Fibroblast of lung (primary cell): Measurements from ENCODE around the gene NAXE. TPM values are rescaled to one million over a fixed set of nuclear protein-coding genes. Genes with fewer than 3 reads are reported as not detected.

ENCODE experiments used
- DNase-seq, 2 donors: peaks; one replicate each; pipeline versions ENCODE4 v3.0.0 to v3.0.0-alpha.2; 2010; ENCODE audit warnings: low read depth in 2 of 2
- H2AFZ ChIP-seq: 2 replicates; pipeline ENCODE4 v1.5.1; 2012; ENCODE audit warnings: low read length, control low read depth, inconsistent platforms
- H3K27ac ChIP-seq: 2 replicates; pipeline ENCODE4 v1.5.1; 2011; ENCODE audit warnings: low read length, control low read depth; ENCODE audit not compliant: insufficient read depth
- H3K27me3 ChIP-seq: 2 replicates; pipeline ENCODE4 v1.5.1; 2011; ENCODE audit warnings: mild to moderate bottlenecking, low read length; ENCODE audit not compliant: control insufficient read depth, insufficient read depth
- H3K36me3 ChIP-seq: 2 replicates; pipeline ENCODE4 v1.5.1; 2011; ENCODE audit warnings: low read length; ENCODE audit not compliant: control insufficient read depth, insufficient read depth
- H3K4me1 ChIP-seq: 2 replicates; pipeline ENCODE4 v1.5.1; 2011; ENCODE audit warnings: low read length; ENCODE audit not compliant: control insufficient read depth, insufficient read depth; ENCODE audit errors: extremely low read depth
- H3K4me2 ChIP-seq: 2 replicates; pipeline ENCODE4 v1.5.1; 2011; ENCODE audit warnings: low read length, control low read depth; ENCODE audit not compliant: insufficient read depth; ENCODE audit errors: extremely low read depth
- H3K4me3 ChIP-seq, 4 experiments: fragments of 200-600 bp in 1 of 4; sonication (generic) in 1 of 4; replicated peaks in 1 of 4; 2 replicates each; pipeline ENCODE4 v1.5.1; 2011 to 2016; ENCODE audit warnings: low read length in 4 of 4, low read depth in 3 of 4, mild to moderate bottlenecking in 3 of 4, control low read depth in 2 of 4, inconsistent platforms in 1 of 4, mixed read lengths in 1 of 4; ENCODE audit not compliant: insufficient read depth in 1 of 4; ENCODE audit errors: control extremely low read depth in 1 of 4
- H3K79me2 ChIP-seq: 2 replicates; pipeline ENCODE4 v1.5.1; 2012; ENCODE audit warnings: mild to moderate bottlenecking, low read length, inconsistent platforms; ENCODE audit not compliant: control insufficient read depth, insufficient read depth
- H3K9ac ChIP-seq: 2 replicates; pipeline ENCODE4 v1.5.1; 2011; ENCODE audit warnings: mild to moderate bottlenecking, low read length, control low read depth; ENCODE audit not compliant: insufficient read depth
- H3K9me3 ChIP-seq: 2 replicates; pipeline ENCODE4 v1.5.1; 2012; ENCODE audit warnings: low read depth, low read length; ENCODE audit not compliant: control insufficient read depth, insufficient read depth
- H4K20me1 ChIP-seq: 2 replicates; pipeline ENCODE4 v1.5.1; 2011; ENCODE audit warnings: low read length; ENCODE audit not compliant: control insufficient read depth, insufficient read depth; ENCODE audit errors: extremely low read depth
- EZH2 ChIP-seq: IDR thresholded peaks from 2 replicates; pipeline ENCODE4 v1.5.1; 2012; ENCODE audit warnings: low read length, control low read depth, mild to moderate bottlenecking; ENCODE audit errors: missing control alignments
- polyA plus RNA-seq, 2 donors: library from polyadenylated mRNA; depleted of rRNA in 1 of 2; stranded (reverse) in 1 of 2; unstranded in 1 of 2; fragments of >200 nt; gene quantifications; 2 replicates each; pipeline ENCODE4 v1.2.1, GENCODE V29; 2011 to 2012; ENCODE audit warnings: missing spikeins in 1 of 2
- total RNA-seq: library from RNA; depleted of rRNA; stranded (reverse); fragments of >200 nt; gene quantifications from 2 replicates; pipeline ENCODE4 v1.2.1, GENCODE V29; 2014
- TF ChIP-seq, protein P1 (sequence below), 2 donors: IDR thresholded peaks in 1 of 2; conservative IDR thresholded peaks in 1 of 2; 1 replicate in 1 of 2; 2 replicates in 1 of 2; pipeline ENCODE4 v1.5.1; 2011 to 2012; ENCODE audit warnings: low read length in 2 of 2, control low read depth in 1 of 2, inconsistent platforms in 1 of 2, low read depth in 1 of 2, mild to moderate bottlenecking in 1 of 2

Gene NAXE
- total and polyA plus RNA-seq, 2 donors (not counting 1 experiment from before 2014, with no cell fraction given) = 41.6 to 64.4 TPM

DNA sequence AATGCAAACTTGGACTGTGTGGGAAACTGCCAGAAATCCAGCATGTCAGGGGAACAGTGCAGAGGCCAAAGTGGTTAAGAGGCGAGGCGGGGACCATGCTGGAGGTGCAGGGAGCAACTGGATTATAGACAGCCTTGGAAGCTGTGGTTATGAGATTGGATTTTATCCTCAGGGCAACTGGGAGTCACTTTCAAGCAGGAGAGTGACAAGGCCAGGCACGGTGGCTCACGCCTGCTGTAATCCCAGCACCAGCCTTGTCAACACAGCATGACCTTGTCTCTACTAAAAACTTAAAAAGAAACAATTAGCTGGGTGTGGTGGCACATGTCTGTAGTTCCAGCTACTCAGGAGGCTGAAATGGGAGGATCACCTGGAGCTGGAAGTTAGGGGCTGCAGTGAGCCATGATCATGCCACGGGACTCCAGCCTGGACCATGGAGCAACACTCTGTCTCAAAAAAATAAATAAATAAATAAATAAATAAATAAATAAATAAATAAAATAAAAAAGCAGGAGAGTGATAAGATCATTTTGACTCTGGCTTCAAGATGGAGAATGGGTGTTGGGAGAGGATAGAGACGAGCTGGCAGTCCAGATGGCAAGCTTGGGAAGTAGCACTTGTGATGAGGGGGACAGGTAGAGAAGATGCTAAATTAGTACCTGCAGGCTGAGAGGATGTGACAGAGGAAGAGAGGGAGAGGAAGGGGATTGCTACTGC is 31.2 kb downstream of the NAXE start:
- Histone ChIP-seq H4K20me1 (no peaks in the 10 kb centered on the region), H3K4me1 (no peaks in the 10 kb centered on the region), H3K79me2 (no peaks in the 10 kb centered on the region), H3K4me3 (no peak overlapping the region), H3K9me3 (no peaks in the 10 kb centered on the region), H3K4me2 (no peak overlapping the region), H3K9ac (no peak overlapping the region), H3K27ac (no peak overlapping the region), H3K36me3 (no peaks in the 10 kb centered on the region), H2AFZ (no peak overlapping the region), H3K27me3 (peaks cover 62% of the 10 kb centered on the region)
- TF ChIP-seq EZH2 = peak; percentile 73
- TF ChIP-seq, protein P1, sequence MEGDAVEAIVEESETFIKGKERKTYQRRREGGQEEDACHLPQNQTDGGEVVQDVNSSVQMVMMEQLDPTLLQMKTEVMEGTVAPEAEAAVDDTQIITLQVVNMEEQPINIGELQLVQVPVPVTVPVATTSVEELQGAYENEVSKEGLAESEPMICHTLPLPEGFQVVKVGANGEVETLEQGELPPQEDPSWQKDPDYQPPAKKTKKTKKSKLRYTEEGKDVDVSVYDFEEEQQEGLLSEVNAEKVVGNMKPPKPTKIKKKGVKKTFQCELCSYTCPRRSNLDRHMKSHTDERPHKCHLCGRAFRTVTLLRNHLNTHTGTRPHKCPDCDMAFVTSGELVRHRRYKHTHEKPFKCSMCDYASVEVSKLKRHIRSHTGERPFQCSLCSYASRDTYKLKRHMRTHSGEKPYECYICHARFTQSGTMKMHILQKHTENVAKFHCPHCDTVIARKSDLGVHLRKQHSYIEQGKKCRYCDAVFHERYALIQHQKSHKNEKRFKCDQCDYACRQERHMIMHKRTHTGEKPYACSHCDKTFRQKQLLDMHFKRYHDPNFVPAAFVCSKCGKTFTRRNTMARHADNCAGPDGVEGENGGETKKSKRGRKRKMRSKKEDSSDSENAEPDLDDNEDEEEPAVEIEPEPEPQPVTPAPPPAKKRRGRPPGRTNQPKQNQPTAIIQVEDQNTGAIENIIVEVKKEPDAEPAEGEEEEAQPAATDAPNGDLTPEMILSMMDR (conservative IDR thresholded peaks at IDR 0.05 in 1 of 2, IDR thresholded peaks at IDR 0.05 in 1 of 2; ENCODE audit: low read depth in 1 of 2, low read length in 2 of 2) = no peak
- no peak for DNase-seq

DNA sequence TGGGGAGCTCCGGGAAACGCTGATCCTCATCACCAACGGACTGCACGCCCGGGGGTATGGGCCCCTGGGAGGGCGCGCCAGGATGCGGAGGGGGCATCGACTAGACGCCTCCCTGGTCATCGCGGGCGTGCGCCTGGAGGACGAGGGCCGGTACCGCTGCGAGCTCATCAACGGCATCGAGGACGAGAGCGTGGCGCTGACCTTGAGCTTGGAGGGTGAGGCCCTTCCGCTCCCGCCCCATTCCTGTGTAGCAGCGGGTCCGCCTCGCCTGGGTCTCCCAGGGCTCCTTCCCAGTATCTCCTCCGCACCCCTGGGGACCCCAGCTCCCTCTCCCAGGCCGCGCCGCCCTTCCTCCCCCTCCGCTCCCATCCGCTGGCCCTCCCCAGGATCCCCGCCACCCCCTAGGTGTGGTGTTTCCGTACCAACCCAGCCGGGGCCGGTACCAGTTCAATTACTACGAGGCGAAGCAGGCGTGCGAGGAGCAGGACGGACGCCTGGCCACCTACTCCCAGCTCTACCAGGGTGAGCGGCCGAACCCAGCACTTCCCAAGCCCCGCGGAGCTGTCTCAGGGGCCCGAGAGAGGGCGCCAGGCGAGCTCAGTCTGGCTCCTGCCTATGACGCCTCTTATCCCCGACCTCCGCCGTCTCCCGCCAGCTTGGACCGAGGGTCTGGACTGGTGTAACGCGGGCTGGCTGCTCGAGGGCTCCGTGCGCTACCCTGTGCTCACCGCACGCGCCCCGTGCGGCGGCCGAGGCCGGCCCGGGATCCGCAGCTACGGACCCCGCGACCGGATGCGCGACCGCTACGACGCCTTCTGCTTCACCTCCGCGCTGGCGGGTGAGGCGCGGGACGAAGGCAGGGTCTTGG is 32.6 kb downstream of the NAXE start:
- DNase-seq = peak; percentile 28 to 37
- Histone ChIP-seq H3K27me3 (peaks cover 60% of the 10 kb centered on the region), H4K20me1 (no peaks in the 10 kb centered on the region)

More for the DNA sequence above, 32.6 kb downstream of the NAXE start:
- no peaks in the 10 kb centered on the region for H3K79me2 ChIP-seq
- no peak overlapping the region for H3K27ac ChIP-seq
- TF ChIP-seq, protein P1 (conservative IDR thresholded peaks at IDR 0.05 in 1 of 2, IDR thresholded peaks at IDR 0.05 in 1 of 2; ENCODE audit: low read depth in 1 of 2, low read length in 2 of 2) = peak in 1 of 2 donors; percentile 39
- TF ChIP-seq EZH2 = peak; percentile 84
- no peaks in the 10 kb centered on the region for H3K9me3 ChIP-seq
- no peaks in the 10 kb centered on the region for H3K4me1 ChIP-seq
- H3K9ac ChIP-seq = no peak overlapping the region
- no peaks in the 10 kb centered on the region for H3K36me3 ChIP-seq
- peak overlapping the region; percentile 44 for H2AFZ ChIP-seq
- peak overlapping the region in 1 of 4 experiments; percentile 34 for H3K4me3 ChIP-seq
- H3K4me2 ChIP-seq = peak overlapping the region; percentile 68
